ENCODE data around the gene NCKAP5. TPM values are rescaled to one million over a fixed set of nuclear protein-coding genes. Genes with fewer than 3 reads are reported as not detected.

Gene NCKAP5
- total RNA-seq, 1 donor from 2014 or later: 0.20 TPM

DNA sequence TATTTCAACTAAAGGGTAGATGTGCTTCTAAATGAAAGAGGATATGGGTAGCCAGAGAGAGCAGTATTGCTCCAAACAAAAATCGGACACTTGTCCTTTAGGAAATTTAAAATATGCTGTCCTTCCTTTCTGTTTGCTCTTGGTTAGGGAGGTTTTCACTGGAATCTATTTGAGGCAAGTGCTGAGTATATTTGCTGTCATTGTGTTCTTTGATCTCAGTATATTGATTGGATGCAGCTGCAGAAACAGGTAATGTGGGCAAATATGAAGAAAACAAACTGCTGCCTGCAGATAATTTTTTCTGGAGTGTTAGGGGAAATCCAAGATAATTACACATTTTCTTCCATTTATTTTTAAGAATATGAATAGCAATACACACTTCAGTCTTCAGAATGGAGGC lies 410.2 kb downstream of the NCKAP5 start:
- Mint-ChIP-seq H3K27ac (ENCODE audit: unreplicated experiment) (no peak overlapping the region), H3K4me1 (ENCODE audit: low read depth, unreplicated experiment) (no peaks in the 10 kb centered on the region), H3K4me3 (ENCODE audit: unreplicated experiment) (no peak overlapping the region), H3K36me3 (ENCODE audit: unreplicated experiment) (no peaks in the 10 kb centered on the region), H3K9me3 (ENCODE audit: unreplicated experiment) (no peaks in the 10 kb centered on the region), H3K27me3 (ENCODE audit: unreplicated experiment) (no peaks in the 10 kb centered on the region)
- DNase-seq: no peak
- TF ChIP-seq, protein P1, sequence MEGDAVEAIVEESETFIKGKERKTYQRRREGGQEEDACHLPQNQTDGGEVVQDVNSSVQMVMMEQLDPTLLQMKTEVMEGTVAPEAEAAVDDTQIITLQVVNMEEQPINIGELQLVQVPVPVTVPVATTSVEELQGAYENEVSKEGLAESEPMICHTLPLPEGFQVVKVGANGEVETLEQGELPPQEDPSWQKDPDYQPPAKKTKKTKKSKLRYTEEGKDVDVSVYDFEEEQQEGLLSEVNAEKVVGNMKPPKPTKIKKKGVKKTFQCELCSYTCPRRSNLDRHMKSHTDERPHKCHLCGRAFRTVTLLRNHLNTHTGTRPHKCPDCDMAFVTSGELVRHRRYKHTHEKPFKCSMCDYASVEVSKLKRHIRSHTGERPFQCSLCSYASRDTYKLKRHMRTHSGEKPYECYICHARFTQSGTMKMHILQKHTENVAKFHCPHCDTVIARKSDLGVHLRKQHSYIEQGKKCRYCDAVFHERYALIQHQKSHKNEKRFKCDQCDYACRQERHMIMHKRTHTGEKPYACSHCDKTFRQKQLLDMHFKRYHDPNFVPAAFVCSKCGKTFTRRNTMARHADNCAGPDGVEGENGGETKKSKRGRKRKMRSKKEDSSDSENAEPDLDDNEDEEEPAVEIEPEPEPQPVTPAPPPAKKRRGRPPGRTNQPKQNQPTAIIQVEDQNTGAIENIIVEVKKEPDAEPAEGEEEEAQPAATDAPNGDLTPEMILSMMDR (IDR thresholded peaks at IDR 0.05; ENCODE audit: partially characterized antibody, unreplicated experiment): no peak

GRCh38 chr2:133157141-133157540 lies 411.1 kb downstream of the NCKAP5 start:
- Mint-ChIP-seq H3K9me3 (ENCODE audit: unreplicated experiment) (no peaks in the 10 kb centered on the region), H3K4me3 (ENCODE audit: unreplicated experiment) (no peak overlapping the region), H3K27ac (ENCODE audit: unreplicated experiment) (no peak overlapping the region), H3K27me3 (ENCODE audit: unreplicated experiment) (no peaks in the 10 kb centered on the region), H3K36me3 (ENCODE audit: unreplicated experiment) (no peaks in the 10 kb centered on the region), H3K4me1 (ENCODE audit: low read depth, unreplicated experiment) (no peaks in the 10 kb centered on the region)
- TF ChIP-seq, protein P1 (IDR thresholded peaks at IDR 0.05; ENCODE audit: partially characterized antibody, unreplicated experiment): no peak
- no peak for DNase-seq

- H3K27me3 Mint-ChIP-seq (ENCODE audit: unreplicated experiment): no peaks in the 10 kb centered on the region
- no peaks in the 10 kb centered on the region for H3K9me3 Mint-ChIP-seq (ENCODE audit: unreplicated experiment)
- no peak for DNase-seq
- no peak overlapping the region for H3K27ac Mint-ChIP-seq (ENCODE audit: unreplicated experiment)
- H3K4me1 Mint-ChIP-seq (ENCODE audit: low read depth, unreplicated experiment): no peaks in the 10 kb centered on the region
- TF ChIP-seq, protein P1 (IDR thresholded peaks at IDR 0.05; ENCODE audit: partially characterized antibody, unreplicated experiment): no peak
- no peak overlapping the region for H3K4me3 Mint-ChIP-seq (ENCODE audit: unreplicated experiment)
- no peaks in the 10 kb centered on the region for H3K36me3 Mint-ChIP-seq (ENCODE audit: unreplicated experiment)
These were observed 415.5 kb downstream of the NCKAP5 start for GRCh38 chr2:133152801-133153200.

DNA sequence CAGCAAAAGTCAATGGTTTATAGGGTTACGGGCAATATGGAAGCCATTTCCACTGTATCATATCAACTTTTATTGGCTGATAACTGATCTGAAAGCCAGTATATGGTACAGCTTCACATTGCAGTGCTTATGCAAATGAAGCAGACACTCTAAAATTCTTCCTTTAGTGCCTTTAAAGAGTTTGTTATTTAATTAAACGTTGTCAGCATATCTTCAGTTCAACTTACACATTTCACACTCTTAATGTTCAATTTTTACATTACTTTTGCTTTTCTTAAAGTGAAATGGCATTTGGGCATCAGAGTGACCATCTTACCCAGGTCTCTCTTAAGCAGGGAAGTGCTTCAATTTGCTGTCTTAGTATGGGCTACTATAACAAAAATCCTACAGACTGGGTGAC lies 420.1 kb downstream of the NCKAP5 start:
- TF ChIP-seq, protein P1 (IDR thresholded peaks at IDR 0.05; ENCODE audit: partially characterized antibody, unreplicated experiment): no peak
- Mint-ChIP-seq H3K9me3 (ENCODE audit: unreplicated experiment) (no peaks in the 10 kb centered on the region), H3K27me3 (ENCODE audit: unreplicated experiment) (no peaks in the 10 kb centered on the region), H3K4me1 (ENCODE audit: low read depth, unreplicated experiment) (no peaks in the 10 kb centered on the region), H3K36me3 (ENCODE audit: unreplicated experiment) (no peaks in the 10 kb centered on the region), H3K4me3 (ENCODE audit: unreplicated experiment) (no peak overlapping the region), H3K27ac (ENCODE audit: unreplicated experiment) (no peak overlapping the region)
- DNase-seq: no peak

GRCh38 chr2:133146893-133147292 lies 421.4 kb downstream of the NCKAP5 start:
- no peaks in the 10 kb centered on the region for H3K4me1 Mint-ChIP-seq (ENCODE audit: low read depth, unreplicated experiment)
- H3K9me3 Mint-ChIP-seq (ENCODE audit: unreplicated experiment): no peaks in the 10 kb centered on the region
- no peaks in the 10 kb centered on the region for H3K36me3 Mint-ChIP-seq (ENCODE audit: unreplicated experiment)
- no peak overlapping the region for H3K27ac Mint-ChIP-seq (ENCODE audit: unreplicated experiment)
- no peak overlapping the region for H3K4me3 Mint-ChIP-seq (ENCODE audit: unreplicated experiment)
- no peaks in the 10 kb centered on the region for H3K27me3 Mint-ChIP-seq (ENCODE audit: unreplicated experiment)
- no peak for DNase-seq
- TF ChIP-seq, protein P1 (IDR thresholded peaks at IDR 0.05; ENCODE audit: partially characterized antibody, unreplicated experiment): no peak
